SU-DHL-6 (cell line): ENCODE results near the gene PPP2R2B.

Source experiments
- H2AFZ ChIP-seq: fragments of 200-600 bp; sonication (generic); 2 replicates; pipeline ENCODE4 v1.6.1; 2014; ENCODE audit warnings: low read depth, mild to moderate bottlenecking, moderate library complexity, mixed read lengths, antibody characterized with exemption, low read length; ENCODE audit not compliant: severe bottlenecking
- H3F3A ChIP-seq: fragments of 200-600 bp; shearing (Covaris generic); 2 replicates; pipeline ENCODE4 v1.6.0; 2016; ENCODE audit warnings: antibody characterized with exemption, mild to moderate bottlenecking; ENCODE audit not compliant: insufficient read depth
- H3K27ac ChIP-seq: fragments of 200-600 bp; sonication (generic); 2 replicates; pipeline ENCODE4 v1.5.1; 2016; ENCODE audit warnings: low read depth, mild to moderate bottlenecking, low read length, moderate library complexity, mixed read lengths
- H3K27me3 ChIP-seq: fragments of 200-600 bp; sonication (generic), shearing (Covaris generic); 2 replicates; pipeline ENCODE4 v1.6.0; 2014; ENCODE audit warnings: mild to moderate bottlenecking, low read length
- H3K36me3 ChIP-seq: fragments of 200-600 bp; sonication (generic); 2 replicates; pipeline ENCODE4 v1.6.1; 2014; ENCODE audit warnings: mild to moderate bottlenecking, low read length, mixed read lengths
- H3K4me2 ChIP-seq: fragments of 300-600, 200-600 bp; shearing (Covaris generic), sonication (generic); 2 replicates; pipeline ENCODE4 v1.6.0; 2014; ENCODE audit warnings: low read length, low read depth, mild to moderate bottlenecking; ENCODE audit not compliant: poor library complexity, severe bottlenecking
- H3K4me3 ChIP-seq: fragments of 200-600 bp; sonication (generic); 2 replicates; pipeline ENCODE4 v1.5.1; 2014; ENCODE audit warnings: antibody characterized with exemption, low read length, mild to moderate bottlenecking, mixed read lengths; ENCODE audit not compliant: insufficient read depth, poor library complexity, severe bottlenecking
- H3K79me2 ChIP-seq: fragments of 200-600 bp; sonication (generic); 2 replicates; pipeline ENCODE4 v1.6.1; 2014; ENCODE audit warnings: mild to moderate bottlenecking, low read length, moderate library complexity; ENCODE audit not compliant: insufficient read depth
- H3K9ac ChIP-seq: fragments of 200-600 bp; sonication (generic); 2 replicates; pipeline ENCODE4 v1.7.0; 2014; ENCODE audit warnings: mild to moderate bottlenecking, low read length
- H3K9me2 ChIP-seq: fragments of 200-600 bp; sonication (generic); replicated peaks from 2 replicates; pipeline ENCODE4 v1.6.1; 2014; ENCODE audit warnings: low read length; ENCODE audit not compliant: insufficient read depth
- H3K9me3 ChIP-seq: fragments of 200-600 bp; sonication (generic); 2 replicates; pipeline ENCODE4 v1.6.1; 2014; ENCODE audit warnings: low read length, mixed read lengths; ENCODE audit not compliant: insufficient read depth
- H4K20me1 ChIP-seq: fragments of 200-600 bp; sonication (generic); 2 replicates; pipeline ENCODE4 v1.6.1; 2014; ENCODE audit warnings: low read depth, mild to moderate bottlenecking, antibody characterized with exemption, low read length, moderate library complexity, mixed read lengths
- EZH2phosphoT487 ChIP-seq: fragments of 200-600 bp; sonication (generic), shearing (Covaris generic); conservative IDR thresholded peaks from 2 replicates; pipeline ENCODE4 v1.6.1; 2018; ENCODE audit warnings: mild to moderate bottlenecking, antibody characterized with exemption, low read length, moderate library complexity, mixed read lengths
- TF ChIP-seq, protein P1 (sequence below): fragments of 200-600 bp; sonication (generic); IDR thresholded peaks from one replicate; pipeline ENCODE4 v1.5.1; 2017; ENCODE audit warnings: antibody characterized with exemption, mild to moderate bottlenecking, low read length, moderate library complexity; ENCODE audit not compliant: insufficient read depth, poor library complexity, severe bottlenecking

PPP2R2B gene

DNA sequence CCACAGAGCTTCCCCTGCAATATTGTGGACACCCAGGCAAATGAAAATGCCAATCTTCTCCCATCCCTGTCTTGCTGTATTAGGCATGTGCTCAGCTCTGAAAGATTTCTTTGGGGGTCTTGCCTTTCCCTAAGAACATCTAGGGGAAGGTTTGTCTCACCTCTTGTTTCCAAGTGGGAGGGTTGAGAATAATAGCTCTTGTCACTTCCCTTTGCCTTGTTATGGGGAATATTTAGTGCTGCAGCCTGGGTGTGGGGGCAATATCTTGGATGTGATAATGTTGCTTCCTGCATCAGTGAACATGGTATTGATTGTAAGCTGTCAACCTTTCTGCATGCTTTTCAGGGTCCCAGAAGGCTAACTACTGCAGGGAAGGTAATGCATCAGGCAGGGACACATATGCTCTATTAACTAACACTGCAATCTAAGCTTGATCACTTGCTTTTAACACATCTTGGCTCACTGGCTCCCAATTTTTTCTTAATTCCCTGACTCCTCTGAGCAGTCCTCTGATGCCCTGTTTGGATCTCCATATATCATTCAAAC is 296.4 kb downstream of the PPP2R2B start:
- Histone ChIP-seq H3K4me2 (no peak overlapping the region), H2AFZ (no peak overlapping the region), H3F3A (no peaks in the 10 kb centered on the region), H3K27me3 (no peaks in the 10 kb centered on the region), H4K20me1 (no peaks in the 10 kb centered on the region), H3K9me3 (no peaks in the 10 kb centered on the region), H3K9ac (no peak overlapping the region), H3K9me2 (no peaks in the 10 kb centered on the region), H3K79me2 (no peaks in the 10 kb centered on the region), H3K4me3 (no peak overlapping the region), H3K27ac (no peak overlapping the region), H3K36me3 (no peaks in the 10 kb centered on the region)
- TF ChIP-seq, protein P1, sequence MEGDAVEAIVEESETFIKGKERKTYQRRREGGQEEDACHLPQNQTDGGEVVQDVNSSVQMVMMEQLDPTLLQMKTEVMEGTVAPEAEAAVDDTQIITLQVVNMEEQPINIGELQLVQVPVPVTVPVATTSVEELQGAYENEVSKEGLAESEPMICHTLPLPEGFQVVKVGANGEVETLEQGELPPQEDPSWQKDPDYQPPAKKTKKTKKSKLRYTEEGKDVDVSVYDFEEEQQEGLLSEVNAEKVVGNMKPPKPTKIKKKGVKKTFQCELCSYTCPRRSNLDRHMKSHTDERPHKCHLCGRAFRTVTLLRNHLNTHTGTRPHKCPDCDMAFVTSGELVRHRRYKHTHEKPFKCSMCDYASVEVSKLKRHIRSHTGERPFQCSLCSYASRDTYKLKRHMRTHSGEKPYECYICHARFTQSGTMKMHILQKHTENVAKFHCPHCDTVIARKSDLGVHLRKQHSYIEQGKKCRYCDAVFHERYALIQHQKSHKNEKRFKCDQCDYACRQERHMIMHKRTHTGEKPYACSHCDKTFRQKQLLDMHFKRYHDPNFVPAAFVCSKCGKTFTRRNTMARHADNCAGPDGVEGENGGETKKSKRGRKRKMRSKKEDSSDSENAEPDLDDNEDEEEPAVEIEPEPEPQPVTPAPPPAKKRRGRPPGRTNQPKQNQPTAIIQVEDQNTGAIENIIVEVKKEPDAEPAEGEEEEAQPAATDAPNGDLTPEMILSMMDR = no peak
- TF ChIP-seq EZH2phosphoT487 = no peak

DNA sequence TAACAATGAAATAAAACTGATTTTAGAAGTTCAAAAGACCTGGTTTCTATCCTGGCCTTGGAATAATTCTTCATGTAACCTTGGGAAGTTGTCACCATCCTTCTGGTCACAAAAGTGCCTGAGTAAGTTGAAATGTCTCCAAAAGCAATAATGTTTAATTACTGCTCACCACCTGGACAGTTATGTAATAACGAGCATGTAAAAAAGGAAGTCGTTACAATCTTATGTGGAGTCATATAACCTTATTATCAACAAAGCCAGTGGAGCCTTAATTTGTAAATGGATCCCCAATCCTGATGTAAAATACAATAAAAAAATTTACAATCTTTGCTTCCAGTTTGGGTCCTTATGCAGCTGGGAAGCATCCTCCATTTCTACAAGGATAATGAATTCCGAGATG is 298.3 kb downstream of the PPP2R2B start:
- no peak for TF ChIP-seq EZH2phosphoT487
- TF ChIP-seq, protein P1 = no peak
- Histone ChIP-seq H3K27me3 (no peaks in the 10 kb centered on the region), H3K36me3 (no peaks in the 10 kb centered on the region)

DNA sequence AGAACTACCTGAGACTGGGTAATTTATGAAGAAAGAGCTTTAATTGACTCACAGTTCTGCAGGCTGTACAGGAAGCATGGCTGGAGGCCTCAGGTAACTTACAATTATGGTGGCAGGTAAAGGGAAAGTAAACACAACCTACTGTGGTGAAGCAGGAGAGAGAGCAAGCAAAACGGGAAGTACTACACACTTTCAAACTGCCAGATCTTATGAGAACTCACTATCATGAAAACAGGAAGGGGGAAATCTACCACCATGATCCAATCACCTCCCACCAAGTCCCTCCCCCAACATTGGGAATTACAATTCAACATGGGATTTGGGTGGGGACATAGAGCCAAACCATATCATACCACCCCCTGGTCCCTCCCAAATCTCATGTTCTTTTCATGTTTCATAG is 303.8 kb downstream of the PPP2R2B start:
- H3K27ac ChIP-seq = no peak overlapping the region
- no peaks in the 10 kb centered on the region for H3K79me2 ChIP-seq
- H3K4me3 ChIP-seq = no peak overlapping the region
- H2AFZ ChIP-seq = no peak overlapping the region
- H3K9me2 ChIP-seq = no peaks in the 10 kb centered on the region
- H3K9ac ChIP-seq = no peak overlapping the region
- no peak for TF ChIP-seq EZH2phosphoT487
- TF ChIP-seq, protein P1 = no peak
- H3K9me3 ChIP-seq = no peaks in the 10 kb centered on the region
- no peaks in the 10 kb centered on the region for H3F3A ChIP-seq
- H4K20me1 ChIP-seq = no peaks in the 10 kb centered on the region
- H3K36me3 ChIP-seq = no peaks in the 10 kb centered on the region
- no peaks in the 10 kb centered on the region for H3K27me3 ChIP-seq
- H3K4me2 ChIP-seq = no peak overlapping the region

More for the DNA sequence above, 298.3 kb downstream of the PPP2R2B start:
- H3K4me3 ChIP-seq = no peak overlapping the region
- no peak overlapping the region for H3K4me2 ChIP-seq
- H3K9me3 ChIP-seq = no peaks in the 10 kb centered on the region
- no peaks in the 10 kb centered on the region for H3K79me2 ChIP-seq
- no peaks in the 10 kb centered on the region for H3F3A ChIP-seq
- H2AFZ ChIP-seq = no peak overlapping the region
- no peak overlapping the region for H3K27ac ChIP-seq
- no peaks in the 10 kb centered on the region for H3K9me2 ChIP-seq
- H4K20me1 ChIP-seq = no peaks in the 10 kb centered on the region
- no peak overlapping the region for H3K9ac ChIP-seq
